ENCODE measurements around the gene CPO. TPM values are rescaled to one million over a fixed set of nuclear protein-coding genes. Genes with fewer than 3 reads are reported as not detected.
A peak's percentile ranks its signal among the peaks of the same experiment; 100 is the strongest.

The CPO gene
- not detected in 2 replicates for total RNA-seq (2014; rRNA removed; shearing (Covaris generic))
- polyA plus RNA-seq (2016; fragmentation: Nextera tagmentation; extraction: Ambion mirVana): 0.20 TPM in 1 of 2 replicates, not detected in the other

GRCh38 chr2:206939340-206939739, at the start of gene CPO:
TSS of gene CPO (plus strand) at chr2:206939518. CDS start at chr2:206939600, 82 bp downstream.
- Histone ChIP-seq H3K4me3 (no peak within 1 kb of the TSS), H4K20me1 (ENCODE audit: insufficient read depth) (no peaks in the 10 kb centered on the region), H3K79me2 (ENCODE audit: insufficient read depth) (no peaks in the 10 kb centered on the region), H3K36me3 (ENCODE audit: low read depth) (no peaks in the 10 kb centered on the region), H2AFZ (no peak within 1 kb of the TSS), H3K4me2 (ENCODE audit: unreplicated experiment) (no peak within 1 kb of the TSS), H3K4me1 (ENCODE audit: insufficient read depth) (no peaks in the 10 kb centered on the region), H3K27ac (no peak within 1 kb of the TSS), H3K27me3 (replicated peaks; ENCODE audit: insufficient read depth) (no peaks in the 10 kb centered on the region), H3K9me3 (ENCODE audit: low read depth) (no peaks in the 10 kb centered on the region), H3K9me2 (ENCODE audit: insufficient read depth) (no peaks in the 10 kb centered on the region), H3F3A (ENCODE audit: insufficient read depth) (no peaks in the 10 kb centered on the region), H3K9ac (no peak within 1 kb of the TSS)
- WGBS, 2 experiments (ENCODE audit: low coverage in 1 of 2, low lambda C conversion rate in 2 of 2, missing lambda C conversion rate in 2 of 2): 43 to 46% methylated on average over 2 of the region's 2 CpGs
- DNase-seq: no peak
- in situ Hi-C loops (cut with MboI): no loop called here
- TF ChIP-seq EZH2phosphoT487 (IDR thresholded peaks at IDR 0.05; ENCODE audit: insufficient read depth, low read depth): no peak
- TF ChIP-seq EZH2 (IDR thresholded peaks at IDR 0.05; ENCODE audit: insufficient read depth, poor library complexity, severe bottlenecking): no peak

DNA sequence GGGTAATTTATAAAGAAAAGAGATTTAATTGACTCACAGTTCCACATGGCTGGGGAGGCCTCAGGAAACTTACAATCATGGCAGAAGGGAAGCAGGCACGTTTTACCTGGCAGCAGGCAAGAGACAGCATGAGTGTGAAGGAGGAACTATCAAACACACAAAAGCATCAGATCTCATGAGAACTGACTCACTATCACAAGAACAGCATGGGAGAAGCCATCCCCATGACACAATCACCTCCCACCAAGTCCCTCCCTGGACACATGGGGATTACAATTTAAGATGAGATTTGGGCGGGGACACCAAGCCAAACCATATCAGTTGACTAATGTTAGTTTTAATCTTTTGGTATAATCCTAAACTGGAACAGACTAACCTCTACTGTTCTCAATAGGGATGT, 49.1 kb upstream of the CPO start:
- in situ Hi-C loops (cut with MboI): no loop called here

GRCh38 chr2:206890926-206891325, 48.4 kb upstream of the CPO start:
- DNase-seq: no peak
- Histone ChIP-seq H3F3A (ENCODE audit: insufficient read depth) (no peaks in the 10 kb centered on the region), H4K20me1 (ENCODE audit: insufficient read depth) (no peaks in the 10 kb centered on the region), H3K9ac (no peak overlapping the region), H3K4me2 (ENCODE audit: unreplicated experiment) (no peak overlapping the region), H3K9me2 (ENCODE audit: insufficient read depth) (no peaks in the 10 kb centered on the region), H3K4me1 (ENCODE audit: insufficient read depth) (no peaks in the 10 kb centered on the region), H3K79me2 (ENCODE audit: insufficient read depth) (no peaks in the 10 kb centered on the region), H3K27ac (no peak overlapping the region), H3K27me3 (replicated peaks; ENCODE audit: insufficient read depth) (no peaks in the 10 kb centered on the region), H3K4me3 (no peak overlapping the region), H3K9me3 (ENCODE audit: low read depth) (no peaks in the 10 kb centered on the region), H3K36me3 (ENCODE audit: low read depth) (no peaks in the 10 kb centered on the region), H2AFZ (no peak overlapping the region)
- in situ Hi-C loops (cut with MboI): no loop called here
- no peak for TF ChIP-seq EZH2 (IDR thresholded peaks at IDR 0.05; ENCODE audit: insufficient read depth, poor library complexity, severe bottlenecking)
- TF ChIP-seq EZH2phosphoT487 (IDR thresholded peaks at IDR 0.05; ENCODE audit: insufficient read depth, low read depth): no peak
- 60 to 84% methylated on average over 1 of the region's 1 CpG for WGBS, 2 experiments (ENCODE audit: low coverage in 1 of 2, low lambda C conversion rate in 2 of 2, missing lambda C conversion rate in 2 of 2)

More for the DNA sequence above, 49.1 kb upstream of the CPO start:
- no peaks in the 10 kb centered on the region for H3K9me2 ChIP-seq (ENCODE audit: insufficient read depth)
- no peak overlapping the region for H3K9ac ChIP-seq
- TF ChIP-seq EZH2phosphoT487 (IDR thresholded peaks at IDR 0.05; ENCODE audit: insufficient read depth, low read depth) (no peak), EZH2 (IDR thresholded peaks at IDR 0.05; ENCODE audit: insufficient read depth, poor library complexity, severe bottlenecking) (no peak)
- no peaks in the 10 kb centered on the region for H3K9me3 ChIP-seq (ENCODE audit: low read depth)
- no peaks in the 10 kb centered on the region for H3K79me2 ChIP-seq (ENCODE audit: insufficient read depth)
- WGBS, 2 experiments (ENCODE audit: low coverage in 1 of 2, low lambda C conversion rate in 2 of 2, missing lambda C conversion rate in 2 of 2): 76 to 87% methylated on average over 2 of the region's 2 CpGs
- no peak overlapping the region for H3K27ac ChIP-seq
- H3K27me3 ChIP-seq (replicated peaks; ENCODE audit: insufficient read depth): no peaks in the 10 kb centered on the region
- no peak overlapping the region for H3K4me2 ChIP-seq (ENCODE audit: unreplicated experiment)
- DNase-seq: no peak
- H3K4me3 ChIP-seq: no peak overlapping the region
- H2AFZ ChIP-seq: no peak overlapping the region
- H3F3A ChIP-seq (ENCODE audit: insufficient read depth): no peaks in the 10 kb centered on the region
- no peaks in the 10 kb centered on the region for H3K36me3 ChIP-seq (ENCODE audit: low read depth)
- H4K20me1 ChIP-seq (ENCODE audit: insufficient read depth): no peaks in the 10 kb centered on the region
- no peaks in the 10 kb centered on the region for H3K4me1 ChIP-seq (ENCODE audit: insufficient read depth)

DNA sequence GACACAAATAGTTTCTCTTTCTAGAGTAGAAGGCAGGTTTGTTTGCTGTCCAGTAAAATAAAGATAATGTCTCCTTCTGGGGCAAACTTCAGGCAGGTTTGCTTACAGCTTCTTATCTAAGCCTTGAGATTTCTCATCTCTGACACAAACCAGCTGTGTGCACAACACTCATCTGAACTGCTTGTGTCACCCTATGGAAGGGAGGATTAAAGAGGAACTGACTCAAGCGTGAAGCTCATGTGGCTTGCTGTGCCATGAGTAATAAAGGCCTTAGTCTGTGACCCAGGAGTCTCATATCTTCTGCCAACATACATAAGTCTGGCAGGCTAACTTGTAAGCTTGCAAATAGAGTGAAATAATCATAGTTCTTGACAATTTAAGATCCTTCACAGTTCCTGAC, 24.2 kb upstream of the CPO start:
- no peak for TF ChIP-seq EZH2phosphoT487 (IDR thresholded peaks at IDR 0.05; ENCODE audit: insufficient read depth, low read depth)
- no peak for TF ChIP-seq EZH2 (IDR thresholded peaks at IDR 0.05; ENCODE audit: insufficient read depth, poor library complexity, severe bottlenecking)
- in situ Hi-C loops (cut with MboI): no loop called here
- H3F3A ChIP-seq (ENCODE audit: insufficient read depth): peaks cover 15% of the 10 kb centered on the region; the same call in 1 of the 2 replicates
- H3K4me3 ChIP-seq: no peak overlapping the region
- H3K36me3 ChIP-seq (ENCODE audit: low read depth): no peaks in the 10 kb centered on the region
- no peaks in the 10 kb centered on the region for H4K20me1 ChIP-seq (ENCODE audit: insufficient read depth)
- no peak overlapping the region for H3K9ac ChIP-seq
- peak; percentile 97 for DNase-seq
- H2AFZ ChIP-seq: no peak overlapping the region
- peak overlapping the region; percentile 49 for H3K27ac ChIP-seq
- peak overlapping the region; percentile 61 for H3K4me2 ChIP-seq (ENCODE audit: unreplicated experiment)
- H3K9me2 ChIP-seq (ENCODE audit: insufficient read depth): no peaks in the 10 kb centered on the region
- H3K4me1 ChIP-seq (ENCODE audit: insufficient read depth): peaks cover 15% of the 10 kb centered on the region
- H3K27me3 ChIP-seq (replicated peaks; ENCODE audit: insufficient read depth): no peaks in the 10 kb centered on the region
- WGBS, 2 experiments (ENCODE audit: low coverage in 1 of 2, low lambda C conversion rate in 2 of 2, missing lambda C conversion rate in 2 of 2): 0% methylated on average over 1 of the region's 1 CpG
- H3K79me2 ChIP-seq (ENCODE audit: insufficient read depth): no peaks in the 10 kb centered on the region
- no peaks in the 10 kb centered on the region for H3K9me3 ChIP-seq (ENCODE audit: low read depth)

DNA sequence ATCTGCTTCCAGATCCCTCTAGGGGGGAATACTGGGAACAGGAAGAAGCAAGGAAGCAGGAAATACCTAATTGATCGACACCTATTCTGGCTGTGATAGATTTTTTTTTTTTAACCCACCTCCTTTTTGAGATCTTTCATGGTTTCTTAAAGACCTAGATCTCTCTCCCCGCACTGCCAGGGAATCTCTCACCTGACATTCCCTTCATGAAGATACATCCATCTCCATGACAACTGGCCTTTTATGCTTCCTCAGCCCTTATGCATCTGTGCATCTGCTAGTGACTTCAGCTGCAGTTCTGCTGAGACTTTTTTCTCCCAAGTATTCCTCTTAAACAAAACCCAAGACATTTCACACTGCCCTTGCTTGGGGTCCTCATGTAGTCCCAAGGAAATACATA, 21.1 kb upstream of the CPO start:
- H3K27me3 ChIP-seq (replicated peaks; ENCODE audit: insufficient read depth): no peaks in the 10 kb centered on the region
- H3K4me2 ChIP-seq (ENCODE audit: unreplicated experiment): no peak overlapping the region
- H3K27ac ChIP-seq: no peak overlapping the region
- no peak overlapping the region for H3K9ac ChIP-seq
- H3K4me3 ChIP-seq: no peak overlapping the region
- no peak overlapping the region for H2AFZ ChIP-seq
- no peaks in the 10 kb centered on the region for H3K79me2 ChIP-seq (ENCODE audit: insufficient read depth)
- H3K36me3 ChIP-seq (ENCODE audit: low read depth): no peaks in the 10 kb centered on the region
- no peaks in the 10 kb centered on the region for H3K9me3 ChIP-seq (ENCODE audit: low read depth)
- DNase-seq: no peak
- no peak for TF ChIP-seq EZH2phosphoT487 (IDR thresholded peaks at IDR 0.05; ENCODE audit: insufficient read depth, low read depth)
- TF ChIP-seq EZH2 (IDR thresholded peaks at IDR 0.05; ENCODE audit: insufficient read depth, poor library complexity, severe bottlenecking): no peak
- peaks cover 15% of the 10 kb centered on the region; the same call in 1 of the 2 replicates for H3F3A ChIP-seq (ENCODE audit: insufficient read depth)
- in situ Hi-C loops (cut with MboI): no loop called here
- peaks cover 15% of the 10 kb centered on the region for H3K4me1 ChIP-seq (ENCODE audit: insufficient read depth)
- 49 to 55% methylated on average over 2 of the region's 2 CpGs for WGBS, 2 experiments (ENCODE audit: low coverage in 1 of 2, low lambda C conversion rate in 2 of 2, missing lambda C conversion rate in 2 of 2)
- H4K20me1 ChIP-seq (ENCODE audit: insufficient read depth): no peaks in the 10 kb centered on the region
- no peaks in the 10 kb centered on the region for H3K9me2 ChIP-seq (ENCODE audit: insufficient read depth)
